PC-3 (cell line): ENCODE data around the gene ADAP2.
"Not testable (repeated sequence)": the region's sequence is repeated elsewhere in the genome, so short reads cannot be mapped to it uniquely, and the experiment has no call there.

ENCODE experiments used
- EZH2 ChIP-seq: fragments of 300-600 bp; sonication (generic); IDR thresholded peaks from one replicate; pipeline ENCODE4 v1.6.1; 2017; ENCODE audit warnings: antibody characterized with exemption, mild to moderate bottlenecking, low read length; ENCODE audit not compliant: unreplicated experiment
- TF ChIP-seq, protein P1 (sequence below): fragments of 300-600 bp; sonication (generic); conservative IDR thresholded peaks from 2 replicates; pipeline ENCODE4 v1.5.1; 2017; ENCODE audit warnings: antibody characterized with exemption, low read depth, mild to moderate bottlenecking, low read length

DNA sequence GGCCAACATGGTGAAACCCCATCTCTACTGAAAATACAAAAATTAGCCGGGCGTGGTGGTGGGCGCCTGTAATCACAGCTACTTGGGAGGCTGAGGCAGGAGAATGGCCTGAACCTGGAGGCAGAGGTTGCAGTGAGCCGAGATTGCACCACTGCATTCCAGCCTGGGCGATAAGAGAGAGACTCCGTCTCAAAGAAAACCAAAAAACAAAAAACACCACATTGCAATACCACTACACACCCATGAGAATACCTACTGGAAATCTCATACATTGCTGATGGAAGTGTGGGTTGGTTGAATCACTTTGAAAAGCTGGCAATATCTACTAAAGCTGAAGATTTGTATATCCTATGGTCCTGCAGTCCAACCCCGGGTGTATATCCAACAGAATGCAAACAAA, 11.6 kb upstream of the ADAP2 start:
- TF ChIP-seq, protein P1, sequence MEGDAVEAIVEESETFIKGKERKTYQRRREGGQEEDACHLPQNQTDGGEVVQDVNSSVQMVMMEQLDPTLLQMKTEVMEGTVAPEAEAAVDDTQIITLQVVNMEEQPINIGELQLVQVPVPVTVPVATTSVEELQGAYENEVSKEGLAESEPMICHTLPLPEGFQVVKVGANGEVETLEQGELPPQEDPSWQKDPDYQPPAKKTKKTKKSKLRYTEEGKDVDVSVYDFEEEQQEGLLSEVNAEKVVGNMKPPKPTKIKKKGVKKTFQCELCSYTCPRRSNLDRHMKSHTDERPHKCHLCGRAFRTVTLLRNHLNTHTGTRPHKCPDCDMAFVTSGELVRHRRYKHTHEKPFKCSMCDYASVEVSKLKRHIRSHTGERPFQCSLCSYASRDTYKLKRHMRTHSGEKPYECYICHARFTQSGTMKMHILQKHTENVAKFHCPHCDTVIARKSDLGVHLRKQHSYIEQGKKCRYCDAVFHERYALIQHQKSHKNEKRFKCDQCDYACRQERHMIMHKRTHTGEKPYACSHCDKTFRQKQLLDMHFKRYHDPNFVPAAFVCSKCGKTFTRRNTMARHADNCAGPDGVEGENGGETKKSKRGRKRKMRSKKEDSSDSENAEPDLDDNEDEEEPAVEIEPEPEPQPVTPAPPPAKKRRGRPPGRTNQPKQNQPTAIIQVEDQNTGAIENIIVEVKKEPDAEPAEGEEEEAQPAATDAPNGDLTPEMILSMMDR = not testable (repeated sequence)
- not testable (repeated sequence) for TF ChIP-seq EZH2
